HG03342 (cell line): ENCODE measurements around the gene DYRK2.

Source experiments
- ATAC-seq: cut with Tn5 transposase; IDR thresholded peaks from one replicate; pipeline ENCODE4 v1.9.1; 2021; ENCODE audit warnings: mild to moderate bottlenecking, moderate library complexity; ENCODE audit not compliant: unreplicated experiment

The DYRK2 gene

GRCh38 chr12:67701121-67701520 lies 52.6 kb downstream of the DYRK2 start:
- ATAC-seq: no peak

GRCh38 chr12:67702136-67702535 lies 53.6 kb downstream of the DYRK2 start:
- no peak for ATAC-seq

- no peak for ATAC-seq
These were observed 55.5 kb downstream of the DYRK2 start for GRCh38 chr12:67704071-67704470.

GRCh38 chr12:67705394-67706370 lies 57.1 kb downstream of the DYRK2 start:
- ATAC-seq: no peak

- ATAC-seq: no peak
These were observed 60.9 kb downstream of the DYRK2 start for GRCh38 chr12:67709367-67709954.

GRCh38 chr12:67710582-67710981 lies 62.0 kb downstream of the DYRK2 start:
- peak; percentile 98 for ATAC-seq

- ATAC-seq: no peak
These were observed 63.5 kb downstream of the DYRK2 start for GRCh38 chr12:67712011-67712410.

- ATAC-seq: no peak
These were observed 66.1 kb downstream of the DYRK2 start for GRCh38 chr12:67714648-67715047.
